Cardiac muscle cell (in vitro differentiated cells and primary cell): ENCODE measurements around the gene POMT2. TPM values are rescaled to one million over a fixed set of nuclear protein-coding genes. Genes with fewer than 3 reads are reported as not detected.
"Not testable (repeated sequence)": the region's sequence is repeated elsewhere in the genome, so short reads cannot be mapped to it uniquely, and the experiment has no call there.

Experiments used
- DNase-seq, 2 donors: peaks; one replicate each; pipeline versions ENCODE4 v3.0.0 to v3.0.0-alpha.2; 2010 to 2017; ENCODE audit warnings: low read depth in 1 of 2, low spot score in 1 of 2
- H3K27ac ChIP-seq: fragments of 200-600 bp; sonication (generic); 2 replicates; pipeline ENCODE4 v1.5.1; 2016
- H3K27me3 ChIP-seq: fragments of 200-600 bp; sonication (generic); 2 replicates; pipeline ENCODE4 v1.6.0; 2016; ENCODE audit warnings: control low read depth
- H3K36me3 ChIP-seq: fragments of 200-600 bp; sonication (generic); 2 replicates; pipeline ENCODE4 v1.5.1; 2016; ENCODE audit warnings: control low read depth
- H3K4me1 ChIP-seq: fragments of 200-600 bp; sonication (generic); 2 replicates; pipeline ENCODE4 v1.8.1; 2017; ENCODE audit warnings: low read depth, mild to moderate bottlenecking, mixed run types
- H3K4me3 ChIP-seq: fragments of 200-600 bp; sonication (generic); 2 replicates; pipeline ENCODE4 v1.5.1; 2016; ENCODE audit warnings: mild to moderate bottlenecking
- H3K9me3 ChIP-seq: fragments of 200-600 bp; sonication (generic); 2 replicates; pipeline ENCODE4 v1.5.1; 2017; ENCODE audit warnings: low read depth, mild to moderate bottlenecking, control low read depth
- CTCF ChIP-seq: IDR thresholded peaks from 2 replicates; pipeline ENCODE4 v1.5.1; 2012; ENCODE audit warnings: low read depth, mild to moderate bottlenecking, low read length
- polyA plus RNA-seq: library from polyadenylated mRNA; unstranded; fragments of >200 nt; fragmentation: Nextera tagmentation; extraction: Ambion mirVana; gene quantifications from 2 replicates; pipeline ENCODE4 v1.2.1, GENCODE V29; 2016
- total RNA-seq: library from RNA; depleted of rRNA; stranded (reverse); fragments of >200 nt; gene quantifications from 2 replicates; pipeline ENCODE4 v1.2.3, GENCODE V29; 2016

POMT2 gene
- total and polyA plus RNA-seq, 2 experiments from 2014 or later = 29.2 to 40.8 TPM

GRCh38 chr14:77284466-77284865 lies 36.2 kb downstream of the POMT2 start:
- Histone ChIP-seq H3K4me3 (no peak overlapping the region), H3K27ac (no peak overlapping the region), H3K27me3 (no peaks in the 10 kb centered on the region), H3K9me3 (no peaks in the 10 kb centered on the region), H3K36me3 (peaks cover 39% of the 10 kb centered on the region), H3K4me1 (no peaks in the 10 kb centered on the region)
- DNase-seq = no peak
- no peak for TF ChIP-seq CTCF

GRCh38 chr14:77284066-77284465 lies 36.6 kb downstream of the POMT2 start:
- H3K27ac ChIP-seq = no peak overlapping the region
- DNase-seq = no peak
- TF ChIP-seq CTCF = no peak

GRCh38 chr14:77281852-77282410 lies 38.8 kb downstream of the POMT2 start:
- no peak for TF ChIP-seq CTCF
- Histone ChIP-seq H3K27me3 (no peaks in the 10 kb centered on the region), H3K27ac (no peak overlapping the region), H3K4me1 (no peaks in the 10 kb centered on the region), H3K4me3 (no peak overlapping the region), H3K9me3 (no peaks in the 10 kb centered on the region), H3K36me3 (peaks cover 38% of the 10 kb centered on the region)
- no peak for DNase-seq

More at GRCh38 chr14:77284066-77284465, 36.6 kb downstream of the POMT2 start:
- H3K36me3 ChIP-seq = peaks cover 39% of the 10 kb centered on the region
- no peaks in the 10 kb centered on the region for H3K27me3 ChIP-seq
- no peak overlapping the region for H3K4me3 ChIP-seq
- no peaks in the 10 kb centered on the region for H3K4me1 ChIP-seq
- H3K9me3 ChIP-seq = no peaks in the 10 kb centered on the region

GRCh38 chr14:77280921-77281320 lies 39.8 kb downstream of the POMT2 start:
- not testable (repeated sequence) for H3K9me3 ChIP-seq, H3K4me1 ChIP-seq, H3K4me3 ChIP-seq, H3K27me3 ChIP-seq, H3K27ac ChIP-seq, DNase-seq
- peaks cover 29% of the 10 kb centered on the region for H3K36me3 ChIP-seq

GRCh38 chr14:77279719-77280118 lies 41.0 kb downstream of the POMT2 start:
- Histone ChIP-seq H3K27ac (no peak overlapping the region), H3K27me3 (no peaks in the 10 kb centered on the region), H3K36me3 (peaks cover 18% of the 10 kb centered on the region), H3K9me3 (no peaks in the 10 kb centered on the region), H3K4me1 (no peaks in the 10 kb centered on the region), H3K4me3 (no peak overlapping the region)
- no peak for DNase-seq
- TF ChIP-seq CTCF = no peak

- Histone ChIP-seq H3K27me3 (peaks cover under 1% of the 10 kb centered on the region), H3K36me3 (peaks cover 12% of the 10 kb centered on the region), H3K27ac (no peak overlapping the region), H3K4me1 (no peaks in the 10 kb centered on the region), H3K4me3 (no peak overlapping the region), H3K9me3 (no peaks in the 10 kb centered on the region)
- no peak for DNase-seq
- no peak for TF ChIP-seq CTCF
Measured at GRCh38 chr14:77278461-77279230, 42.0 kb downstream of the POMT2 start.
